RCC 7860 (cell line): Measurements from ENCODE around the gene OPCML.

Experiments
- DNase-seq: peaks from one replicate; pipeline ENCODE4 v3.0.0-alpha.2; 2015; ENCODE audit warnings: low spot score
- FAIRE-seq: peaks from 2 replicates; lab custom pipeline; 2012; peaks lifted over from hg19 to GRCh38; lab: Jason Lieb, UNC

Gene OPCML

DNA sequence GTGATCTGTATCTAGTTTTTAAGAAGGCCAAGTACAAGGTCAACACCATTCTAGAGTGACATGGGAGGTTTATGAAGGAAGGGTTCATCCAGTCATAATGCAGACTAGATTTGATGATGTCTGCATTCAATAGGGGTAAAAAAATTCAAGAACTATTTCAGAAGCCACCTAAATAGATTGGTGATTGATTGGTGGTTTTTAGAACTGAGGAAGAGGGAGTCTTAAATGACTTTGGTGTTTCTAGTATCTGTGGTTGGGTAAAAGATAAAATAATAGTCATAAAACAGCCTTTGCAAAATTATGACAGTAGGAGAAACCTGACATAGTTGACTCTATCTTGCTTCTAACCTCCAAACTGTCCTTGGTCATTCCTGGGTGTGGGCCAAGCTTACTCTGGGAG, 114.1 kb downstream of the OPCML start:
- FAIRE-seq (no peak), DNase-seq (no peak)

- DNase-seq (no peak), FAIRE-seq (no peak)
Observed at GRCh38 chr11:133414506-133414905, 117.8 kb downstream of the OPCML start.

- FAIRE-seq, result no peak
- no peak for DNase-seq
Observed at GRCh38 chr11:133413703-133414102, 118.6 kb downstream of the OPCML start.

GRCh38 chr11:133409799-133410198, 122.5 kb downstream of the OPCML start:
- DNase-seq (no peak), FAIRE-seq (no peak)

DNA sequence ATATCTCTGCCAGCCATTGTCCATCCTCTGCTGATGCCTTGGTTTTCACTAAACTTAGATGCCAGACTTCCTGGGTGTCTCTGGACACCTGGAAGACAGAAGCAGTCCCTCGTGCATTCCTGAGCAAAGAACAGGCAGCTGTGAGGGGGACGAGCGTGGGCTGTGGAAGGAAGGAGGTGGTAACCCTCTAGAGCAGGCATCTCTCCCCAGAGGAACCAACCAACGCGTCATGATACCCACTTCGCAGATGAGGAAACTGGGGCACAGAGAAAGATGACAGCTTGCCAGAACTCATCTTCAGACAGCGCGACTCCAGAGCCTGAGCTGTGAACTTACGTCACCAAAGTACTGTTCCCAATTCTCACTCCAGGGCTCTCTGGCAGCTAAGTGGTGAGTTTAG, 123.4 kb downstream of the OPCML start:
- DNase-seq (no peak), FAIRE-seq (no peak)

GRCh38 chr11:133408402-133408801, 123.9 kb downstream of the OPCML start:
- DNase-seq, result no peak
- FAIRE-seq, result no peak

GRCh38 chr11:133406489-133406888, 125.8 kb downstream of the OPCML start:
- no peak for DNase-seq
- no peak for FAIRE-seq

DNA sequence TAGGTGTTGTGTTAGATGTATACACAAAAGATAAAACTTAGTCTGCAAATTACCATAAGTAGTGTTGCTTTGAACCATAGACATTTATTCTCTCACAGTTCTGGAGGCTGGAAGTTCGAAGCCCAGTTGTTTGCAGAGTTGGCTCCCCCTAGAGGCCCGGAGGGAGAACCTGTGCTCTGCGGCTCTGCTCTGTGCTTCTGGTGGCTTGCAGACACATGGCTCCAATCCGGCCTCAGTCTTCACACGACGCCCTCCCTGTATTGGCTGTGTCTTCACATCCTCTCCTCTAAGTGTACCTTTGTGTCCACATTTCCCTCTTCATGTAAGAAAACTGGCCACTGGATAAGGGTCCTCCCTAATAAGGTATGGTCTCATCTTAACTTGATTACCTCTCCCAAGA, 128.4 kb downstream of the OPCML start:
- FAIRE-seq (no peak), DNase-seq (no peak)

DNA sequence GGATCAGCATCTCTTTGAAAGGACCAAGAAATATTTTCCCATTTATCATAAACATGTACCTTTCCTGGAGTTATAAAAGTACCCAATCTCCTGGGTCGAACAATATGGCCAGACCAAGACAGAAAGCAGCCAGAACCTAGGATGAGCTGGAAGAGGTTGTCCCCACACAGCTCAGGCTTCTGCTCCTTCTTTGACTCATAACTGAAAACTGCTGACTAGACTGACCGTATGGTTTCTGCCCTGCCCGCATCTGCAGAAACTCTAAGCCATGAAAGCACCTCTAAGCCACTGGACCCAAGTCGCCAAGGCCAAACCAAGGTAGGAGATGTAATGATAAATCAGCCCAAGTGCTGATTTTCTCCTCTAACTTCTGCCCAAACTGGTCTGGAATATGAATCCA, 129.8 kb downstream of the OPCML start:
- DNase-seq, result no peak
- FAIRE-seq, result no peak

- DNase-seq (no peak), FAIRE-seq (no peak)
Observed at GRCh38 chr11:133399855-133400625, 132.3 kb downstream of the OPCML start.

DNA sequence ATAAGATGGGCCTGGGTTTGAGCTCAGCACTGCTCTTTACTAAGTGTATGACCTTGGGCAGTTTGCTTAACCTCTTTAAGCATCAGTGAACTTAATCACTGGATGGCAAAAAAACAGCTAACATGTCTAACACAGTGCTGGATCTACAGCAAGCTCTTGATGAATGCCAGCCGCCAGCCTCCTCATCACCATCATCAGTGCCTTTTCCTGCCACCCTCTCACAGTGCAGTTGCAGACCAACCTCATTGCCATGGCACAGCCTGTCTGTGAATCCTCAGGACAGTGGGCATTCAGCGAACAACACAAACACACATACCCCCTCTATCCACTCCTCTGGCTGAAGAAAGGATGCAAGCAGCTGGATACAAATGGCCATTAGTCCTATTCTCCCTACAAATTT, 133.0 kb downstream of the OPCML start:
- FAIRE-seq (no peak), DNase-seq (no peak)

- no peak for FAIRE-seq
- DNase-seq, result no peak
Observed at GRCh38 chr11:133390803-133391202, 141.5 kb downstream of the OPCML start.

- FAIRE-seq (no peak), DNase-seq (no peak)
Observed at GRCh38 chr11:133388975-133389568, 143.2 kb downstream of the OPCML start.

GRCh38 chr11:133388260-133388659, 144.0 kb downstream of the OPCML start:
- DNase-seq (no peak), FAIRE-seq (no peak)

- FAIRE-seq (no peak), DNase-seq (no peak)
Observed at GRCh38 chr11:133386852-133387251, 145.4 kb downstream of the OPCML start.

DNA sequence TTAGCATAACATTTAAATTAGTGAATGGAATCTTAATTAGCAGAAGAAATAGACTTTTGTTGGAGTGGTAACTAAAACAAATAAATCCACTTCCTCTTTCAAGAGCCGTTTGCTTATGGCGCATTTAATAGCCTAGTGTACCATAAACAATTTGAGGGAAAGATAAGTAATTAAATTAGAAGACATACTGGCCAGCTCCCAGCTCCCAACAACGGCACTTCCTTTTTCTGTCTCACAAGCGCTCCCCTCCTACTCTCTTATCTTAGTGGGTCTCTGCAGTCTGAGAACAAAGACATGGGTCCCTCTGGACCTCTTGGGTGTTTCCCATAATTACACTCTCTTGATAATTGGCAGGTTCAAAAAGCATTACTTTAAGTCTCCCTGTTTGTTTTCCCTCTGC, 146.0 kb downstream of the OPCML start:
- FAIRE-seq (no peak), DNase-seq (no peak)

- FAIRE-seq, result no peak
- no peak for DNase-seq
Observed at GRCh38 chr11:133385781-133386180, 146.5 kb downstream of the OPCML start.

DNA sequence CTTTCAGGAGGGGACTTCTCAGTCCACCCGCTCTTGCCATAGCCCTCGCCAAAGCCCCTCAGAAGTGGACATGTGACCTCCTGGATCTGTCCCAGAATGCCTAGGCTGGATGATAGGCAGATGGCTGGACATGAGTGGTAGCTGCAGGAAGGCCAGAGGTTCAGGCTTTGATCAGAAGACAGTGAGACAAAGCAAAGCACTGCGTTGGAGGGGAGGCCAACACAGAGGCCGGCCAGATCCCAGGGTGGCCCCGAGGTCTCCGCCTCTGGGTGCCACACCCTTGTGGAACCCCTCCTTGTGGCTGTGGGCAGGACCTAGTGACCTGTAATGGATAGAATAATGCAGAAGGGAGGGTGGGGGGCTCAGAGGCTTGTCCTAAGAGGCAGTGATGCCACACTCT, 147.6 kb downstream of the OPCML start:
- no peak for FAIRE-seq
- DNase-seq, result no peak

DNA sequence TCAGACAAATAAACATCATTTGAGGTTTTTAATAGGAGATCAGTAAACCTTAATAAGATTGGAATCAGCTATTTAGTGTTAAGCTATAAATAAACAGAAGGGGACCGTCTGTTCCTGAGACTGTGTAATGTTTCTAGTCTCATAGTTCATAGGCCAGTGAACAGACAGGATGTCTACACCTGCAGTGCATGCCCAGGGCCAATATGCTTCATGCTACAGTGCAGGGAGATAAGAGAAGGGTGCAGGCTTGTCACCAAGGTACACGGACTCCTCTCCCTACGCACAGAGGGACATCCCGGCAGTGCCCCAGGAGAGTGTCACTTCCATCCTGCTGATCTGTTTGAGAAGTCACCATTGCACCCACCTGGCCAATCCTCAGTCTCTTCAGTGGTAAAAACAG, 148.6 kb downstream of the OPCML start:
- FAIRE-seq (no peak), DNase-seq (no peak)

DNA sequence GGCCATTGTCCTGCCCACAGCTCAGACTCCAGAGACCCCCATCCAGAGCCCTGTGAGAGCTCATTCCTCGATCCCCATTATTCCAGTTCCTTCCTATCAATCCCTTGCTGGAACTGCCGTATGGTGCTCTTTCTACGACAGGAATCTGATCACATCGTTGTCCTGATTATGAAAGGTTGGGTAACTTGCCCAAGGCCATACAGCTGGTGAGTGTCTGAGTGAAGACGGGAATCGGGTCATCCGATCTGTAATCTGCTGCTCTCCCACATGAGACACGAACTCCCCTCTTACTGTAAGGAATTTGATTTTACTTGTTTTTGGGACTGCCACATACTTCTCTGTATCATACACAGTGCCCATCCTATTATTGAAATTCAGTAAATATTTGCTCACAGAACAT, 149.1 kb downstream of the OPCML start:
- FAIRE-seq (no peak), DNase-seq (no peak)

DNA sequence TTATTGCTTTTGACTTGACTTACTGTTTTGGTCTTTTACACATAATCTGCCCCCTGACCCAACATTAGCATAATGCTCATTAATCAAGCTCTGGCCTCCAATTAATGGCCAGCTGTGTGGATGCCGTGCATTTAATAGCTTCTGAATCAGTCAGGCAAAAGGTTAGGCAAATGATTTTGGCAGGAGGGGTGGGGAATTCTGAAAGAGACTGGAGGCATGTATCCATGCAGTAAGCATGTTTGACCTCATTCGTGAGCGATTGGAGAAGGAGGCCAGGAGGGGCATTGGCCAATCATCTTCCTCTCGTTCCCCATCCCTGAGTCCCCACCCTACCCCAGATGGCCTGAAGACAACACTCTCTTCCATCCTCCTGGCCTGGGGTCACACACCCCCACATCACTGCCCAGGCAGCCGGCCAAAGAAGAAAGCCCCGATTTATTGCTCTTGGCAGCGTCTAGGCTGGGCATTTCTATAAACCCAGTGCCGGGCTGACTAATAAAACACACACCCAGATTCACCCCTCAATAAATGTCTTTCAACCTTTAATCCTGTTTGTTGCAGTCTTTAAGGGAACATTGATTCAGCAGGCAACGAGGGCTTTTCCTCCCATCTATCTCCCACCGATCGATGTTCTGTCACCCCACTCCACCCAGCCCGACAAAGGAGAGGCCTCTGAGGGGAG, 150.0 kb downstream of the OPCML start:
- no peak for FAIRE-seq
- no peak for DNase-seq

DNA sequence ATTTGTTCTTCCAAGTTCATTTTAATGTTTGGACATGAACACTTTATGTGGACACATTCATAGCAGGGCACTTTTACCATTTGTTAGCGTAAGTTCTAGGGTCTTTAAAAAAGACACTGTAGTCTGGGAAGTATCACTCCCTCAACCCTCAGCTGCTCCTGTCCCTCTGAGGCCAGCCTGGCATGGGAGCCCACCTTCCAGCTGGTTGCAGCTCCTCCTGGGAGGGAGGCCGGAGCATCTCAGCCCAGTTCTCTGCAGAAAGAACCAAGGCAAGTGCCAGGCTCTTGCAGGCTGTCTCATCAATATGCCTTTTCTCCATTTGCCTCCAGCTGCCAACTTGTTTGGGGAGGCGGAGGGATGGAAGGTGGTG, 150.6 kb downstream of the OPCML start:
- FAIRE-seq (no peak), DNase-seq (no peak)
